OCI-LY7 (cell line): Measurements from ENCODE around the gene SUSD3. TPM values are rescaled to one million over a fixed set of nuclear protein-coding genes. Genes with fewer than 3 reads are reported as not detected.
A peak's percentile ranks its signal among the peaks of the same experiment; 100 is the strongest.

Experiments used
- BruUV-seq: library from RNA; stranded (reverse); fragments of 400-500 nt; replicated peaks from 2 replicates; lab custom pipeline; 2021; lab: Mats Ljungman, UMichigan
- CTCF ChIA-PET: fragments of 300-600 bp; sonication (Branson Sonifier 250); formaldehyde crosslinking; loops from one replicate; lab custom pipeline; 2022; ENCODE audit warnings: antibody characterized with exemption; ENCODE audit not compliant: unreplicated experiment; lab: Charles Lee
- POLR2A ChIA-PET: fragments of 300-600 bp; sonication (Branson Sonifier 250); formaldehyde crosslinking; loops from one replicate; lab custom pipeline; 2022; ENCODE audit warnings: antibody characterized with exemption; lab: Charles Lee
- DNase-seq: peaks from one replicate; pipeline ENCODE4 v3.0.0-alpha.2; 2015; ENCODE audit warnings: low spot score
- H2AFZ ChIP-seq: fragments of 200-600 bp; sonication (generic), shearing (Covaris generic); 2 replicates; pipeline ENCODE4 v1.6.1; 2014; ENCODE audit warnings: mild to moderate bottlenecking, antibody characterized with exemption, low read length, moderate library complexity
- H3K27ac ChIP-seq: fragments of 200-600 bp; sonication (generic); 2 replicates; pipeline ENCODE4 v1.5.1; 2014; ENCODE audit warnings: mixed run types, low read depth, mild to moderate bottlenecking, moderate library complexity, low read length, inconsistent platforms; ENCODE audit not compliant: poor library complexity, severe bottlenecking
- H3K36me3 ChIP-seq: fragments of 200-600 bp; sonication (generic); 2 replicates; pipeline ENCODE4 v1.6.1; 2014; ENCODE audit warnings: mild to moderate bottlenecking, antibody characterized with exemption, low read length, moderate library complexity, mixed read lengths; ENCODE audit not compliant: insufficient read depth
- H3K4me1 ChIP-seq: fragments of 200-600 bp; sonication (generic); 2 replicates; pipeline ENCODE4 v1.5.1; 2014; ENCODE audit warnings: mild to moderate bottlenecking, low read length; ENCODE audit not compliant: insufficient read depth, poor library complexity, severe bottlenecking
- H3K4me2 ChIP-seq: fragments of 200-600 bp; sonication (generic); 2 replicates; pipeline ENCODE4 v1.6.1; 2014; ENCODE audit warnings: mild to moderate bottlenecking, low read length
- H3K4me3 ChIP-seq: fragments of 200-600 bp; sonication (generic); 2 replicates; pipeline ENCODE4 v1.5.1; 2014; ENCODE audit warnings: mild to moderate bottlenecking, low read depth, low read length; ENCODE audit not compliant: poor library complexity, severe bottlenecking
- H3K79me2 ChIP-seq: fragments of 200-600 bp; sonication (generic); 2 replicates; pipeline ENCODE4 v1.6.1; 2016; ENCODE audit warnings: low read depth, mild to moderate bottlenecking, low read length, moderate library complexity, mixed read lengths; ENCODE audit not compliant: insufficient read depth
- H3K9me2 ChIP-seq: fragments of 200-600 bp; sonication (generic); 2 replicates; pipeline ENCODE4 v1.6.1; 2016; ENCODE audit warnings: mild to moderate bottlenecking, low read length, mixed read lengths; ENCODE audit not compliant: insufficient read depth
- H3K9me3 ChIP-seq: fragments of 200-600 bp; sonication (generic); 2 replicates; pipeline ENCODE4 v1.6.1; 2014; ENCODE audit warnings: mild to moderate bottlenecking, mixed run types, low read length, mixed read lengths
- H4K20me1 ChIP-seq: fragments of 200-600 bp; sonication (generic); 2 replicates; pipeline ENCODE4 v1.6.1; 2014; ENCODE audit warnings: mild to moderate bottlenecking, antibody characterized with exemption, low read length, moderate library complexity, mixed read lengths; ENCODE audit not compliant: insufficient read depth
- CTCF ChIP-seq: fragments of 200-600 bp; sonication (generic); conservative IDR thresholded peaks from 2 replicates; pipeline ENCODE4 v1.5.1; 2014; ENCODE audit warnings: mild to moderate bottlenecking, antibody characterized with exemption, low read length, moderate library complexity, mixed read lengths
- EZH2phosphoT487 ChIP-seq: fragments of 200-600 bp; sonication (generic); IDR thresholded peaks from 2 replicates; pipeline ENCODE4 v1.6.1; 2018; ENCODE audit warnings: low read depth, borderline replicate concordance, mild to moderate bottlenecking, mixed run types, antibody characterized with exemption, low read length, moderate library complexity, mixed read lengths
- intact Hi-C: fragments of 100-400 bp; cut with micrococcal nuclease; formaldehyde crosslinking; loops from one replicate; pipeline ENCODE4 v1.10.0; 2022; ENCODE audit not compliant: unreplicated experiment
- total RNA-seq, 2 experiments: library from RNA; depleted of rRNA in 1 of 2; stranded (reverse); fragments of >200 nt in 1 of 2; shearing (Covaris generic) in 1 of 2; gene quantifications; 2 replicates each; pipeline ENCODE4 v1.2.3, GENCODE V29; 2014 to 2022

The SUSD3 gene
- total RNA-seq, 2 experiments from 2014 or later, result 94.1 to 201 TPM

GRCh38 chr9:93066978-93067603 is 8.6 kb downstream of the SUSD3 start:
- DNase-seq, result no peak
- intact Hi-C loops, result loop anchor here (10.0 kb wide), 1 partner anchor 302 kb away; the partner anchor contains the start of gene BICD2
- Histone ChIP-seq H3K4me3 (no peak overlapping the region), H3K79me2 (peaks cover 69% of the 10 kb centered on the region), H3K27ac (no peak overlapping the region), H4K20me1 (no peaks in the 10 kb centered on the region), H3K9me3 (peaks cover 6% of the 10 kb centered on the region; the same call in 1 of the 2 replicates), H3K9me2 (no peaks in the 10 kb centered on the region), H2AFZ (no peak overlapping the region), H3K36me3 (peaks cover 85% of the 10 kb centered on the region), H3K4me2 (no peak overlapping the region), H3K4me1 (peaks cover 47% of the 10 kb centered on the region)
- no peak for TF ChIP-seq EZH2phosphoT487
- no peak for TF ChIP-seq CTCF
- CTCF ChIA-PET, result no interaction called here
- TSS peak; percentile 5 for BruUV-seq
- POLR2A ChIA-PET, result interaction anchor here (0.5 to 0.6 kb wide), 3 partner anchors 12 to 69 kb away, joined by 3 read pairs; no protein-coding TSS in a partner anchor

- H3K4me1 ChIP-seq, result peaks cover 37% of the 10 kb centered on the region
- CTCF ChIA-PET, result no interaction called here
- POLR2A ChIA-PET, result no interaction called here
Observed at GRCh38 chr9:93068956-93069355, 10.5 kb downstream of the SUSD3 start.

More at GRCh38 chr9:93068956-93069355, 10.5 kb downstream of the SUSD3 start:
- peaks cover 89% of the 10 kb centered on the region for H3K36me3 ChIP-seq
- no peak for TF ChIP-seq CTCF
- no peak for TF ChIP-seq EZH2phosphoT487
- intact Hi-C loops, result loop anchor here (10.0 kb wide), 1 partner anchor 304 kb away; the partner anchor contains the start of gene BICD2
- no peak for DNase-seq
- no peak overlapping the region for H3K4me2 ChIP-seq
- H3K79me2 ChIP-seq, result peaks cover 55% of the 10 kb centered on the region
- H2AFZ ChIP-seq, result no peak overlapping the region
- TSS peak; percentile 26 for BruUV-seq
- no peaks in the 10 kb centered on the region for H4K20me1 ChIP-seq
- no peaks in the 10 kb centered on the region for H3K9me2 ChIP-seq
- H3K4me3 ChIP-seq, result no peak overlapping the region
- H3K9me3 ChIP-seq, result peaks cover 6% of the 10 kb centered on the region; the same call in 1 of the 2 replicates
- H3K27ac ChIP-seq, result no peak overlapping the region
